Central memory CD4-positive, alpha-beta T cell (primary cell): ENCODE results near the gene ANKRD16.
"Not testable (repeated sequence)": the region's sequence is repeated elsewhere in the genome, so short reads cannot be mapped to it uniquely, and the experiment has no call there.

Experiments used
- DNase-seq: peaks from one replicate; pipeline ENCODE4 v3.0.0; 2022
- total RNA-seq, 3 experiments: gene quantifications; one replicate each; lab custom pipeline; 2026; lab: John Stamatoyannopoulos, UW

ANKRD16 gene
- total RNA-seq: 6.2 to 8.1 (median 7.9) reads per million in 3 experiments

- DNase-seq: peak; percentile 96
These were observed at the start of gene ANKRD16, which contains the start of gene FBH1 for GRCh38 chr10:5889624-5890451. Gene ANKRD16, minus strand, starts transcription at chr10:5889893. Its CDS starts 539 bp downstream, at chr10:5889354. Gene FBH1, plus strand, starts transcription at chr10:5890243. Its CDS starts 103 bp downstream, at chr10:5890346.

- no peak for DNase-seq
These were observed 48.6 kb upstream of the ANKRD16 start for GRCh38 chr10:5938291-5938690.

DNA sequence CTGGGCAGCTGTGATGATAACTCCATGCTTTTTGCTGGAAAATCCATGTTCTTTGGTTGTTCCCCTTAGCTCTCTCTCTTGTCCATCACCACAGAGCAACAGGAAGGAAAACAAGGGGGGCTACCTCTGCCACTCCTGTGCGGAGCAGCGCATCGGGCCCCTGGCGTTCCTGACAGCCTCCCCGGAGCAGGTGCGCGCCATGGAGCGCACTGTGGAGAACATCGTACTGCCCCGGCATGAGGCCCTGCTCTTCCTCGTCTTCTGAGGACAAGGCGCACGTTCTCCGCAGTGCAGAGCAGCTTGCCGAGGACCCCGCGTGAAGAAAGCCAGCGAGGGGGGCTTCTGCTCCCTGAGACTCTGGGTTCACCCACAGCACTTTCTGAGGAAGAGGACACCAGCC, 47.3 kb upstream of the ANKRD16 start:
- DNase-seq: no peak

DNA sequence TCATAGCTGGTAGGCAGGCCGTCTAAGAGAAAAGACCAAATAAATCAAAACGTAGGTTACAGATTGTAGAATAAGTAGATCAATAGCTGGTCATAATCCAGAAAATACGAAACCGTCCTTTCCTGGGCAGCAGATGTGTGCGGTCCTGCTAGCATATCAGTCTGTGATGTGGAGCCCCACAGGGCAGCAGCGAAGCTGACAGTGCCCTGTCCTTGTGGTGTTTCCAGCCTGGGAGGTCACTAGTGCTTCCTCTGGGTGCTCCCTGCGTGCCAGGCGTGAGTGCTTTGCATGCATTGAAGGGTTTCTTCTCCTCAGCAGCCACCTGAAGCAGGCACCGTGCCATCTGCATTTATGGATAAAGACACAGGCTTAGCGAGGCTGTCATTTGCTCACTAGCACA, 45.9 kb upstream of the ANKRD16 start:
- DNase-seq: no peak

- no peak for DNase-seq
These were observed 44.3 kb upstream of the ANKRD16 start for GRCh38 chr10:5933909-5934546.

DNA sequence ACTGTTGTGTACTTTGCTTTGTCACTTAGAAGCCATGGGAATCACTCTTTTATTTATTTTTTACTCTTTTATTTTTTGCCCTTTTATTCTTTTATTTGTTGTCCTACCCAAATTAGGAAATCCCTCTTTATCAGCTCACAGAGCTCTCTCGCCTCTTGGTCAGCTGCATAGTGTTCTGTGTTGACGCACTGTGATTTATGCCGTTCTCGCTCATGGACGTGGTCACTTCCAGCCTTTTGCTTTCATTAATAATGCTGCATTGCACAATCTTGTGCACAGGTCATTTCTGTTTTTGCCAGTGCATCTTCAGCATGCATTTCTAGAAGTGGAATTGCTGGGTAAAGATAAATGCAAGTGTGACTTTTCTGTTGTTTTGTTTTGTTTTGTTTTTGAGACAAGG, 42.7 kb upstream of the ANKRD16 start:
- no peak for DNase-seq

- DNase-seq: no peak
These were observed 40.6 kb upstream of the ANKRD16 start for GRCh38 chr10:5930272-5930671.

DNA sequence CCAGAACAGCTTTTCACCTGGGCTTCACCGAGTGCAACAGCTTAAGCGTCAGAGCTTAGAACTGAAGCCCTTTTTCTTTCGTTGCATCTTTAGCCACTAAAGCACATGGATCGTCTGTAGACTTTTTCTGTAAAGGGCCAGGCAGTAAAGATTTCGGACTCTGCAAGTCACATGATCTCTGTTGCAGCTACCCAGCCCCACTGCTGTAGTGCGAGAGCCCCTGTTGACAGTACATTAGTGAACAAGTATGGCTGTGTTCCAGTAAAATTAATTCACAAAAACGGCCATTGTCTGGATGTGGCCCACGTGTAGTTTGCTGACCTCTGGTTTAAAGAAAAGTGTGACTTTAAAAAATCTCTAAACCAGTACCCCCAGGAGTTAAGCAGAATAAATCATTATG, 39.7 kb upstream of the ANKRD16 start:
- DNase-seq: no peak

GRCh38 chr10:5927306-5927705, 37.6 kb upstream of the ANKRD16 start:
- no peak for DNase-seq

- DNase-seq: no peak
These were observed 35.2 kb upstream of the ANKRD16 start for GRCh38 chr10:5924889-5925288.

DNA sequence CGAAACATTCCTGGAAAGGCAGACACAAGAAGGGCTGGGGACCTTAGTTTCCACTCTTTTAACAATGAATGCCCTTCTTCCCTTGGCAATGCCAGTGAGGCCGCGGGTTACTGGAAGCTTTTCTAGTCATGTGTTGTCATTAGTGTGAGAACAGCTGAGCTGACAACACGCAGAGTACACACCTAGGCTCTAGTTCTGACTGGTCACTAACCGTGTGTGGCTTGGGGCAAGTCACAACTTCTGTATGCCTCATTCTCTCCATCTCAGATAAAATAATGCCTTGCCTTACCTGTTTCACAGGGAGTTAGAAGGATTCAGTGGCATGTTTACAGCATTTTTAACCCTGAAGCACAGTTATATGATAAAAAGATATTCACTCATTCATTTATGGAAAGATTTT, 32.1 kb upstream of the ANKRD16 start:
- DNase-seq: no peak

DNA sequence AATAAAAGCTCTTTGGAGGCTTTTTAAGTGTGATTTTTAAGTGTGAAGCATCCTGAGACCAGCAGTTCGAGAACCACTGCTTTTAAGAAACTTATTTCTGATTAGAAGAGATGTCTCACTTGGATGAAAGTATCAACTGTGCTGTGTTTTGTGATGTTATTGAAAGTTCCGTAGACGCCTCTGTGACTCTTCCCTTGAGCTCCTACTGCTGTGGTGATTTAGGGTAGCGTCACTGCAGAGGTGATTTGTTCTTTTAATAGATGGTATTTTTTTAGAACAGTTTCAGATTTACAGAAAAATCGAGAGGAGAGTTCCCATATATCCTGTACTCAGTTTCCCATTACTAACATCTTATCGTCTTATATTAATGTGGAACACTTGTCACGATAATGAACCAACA, 29.9 kb upstream of the ANKRD16 start:
- DNase-seq: no peak

DNA sequence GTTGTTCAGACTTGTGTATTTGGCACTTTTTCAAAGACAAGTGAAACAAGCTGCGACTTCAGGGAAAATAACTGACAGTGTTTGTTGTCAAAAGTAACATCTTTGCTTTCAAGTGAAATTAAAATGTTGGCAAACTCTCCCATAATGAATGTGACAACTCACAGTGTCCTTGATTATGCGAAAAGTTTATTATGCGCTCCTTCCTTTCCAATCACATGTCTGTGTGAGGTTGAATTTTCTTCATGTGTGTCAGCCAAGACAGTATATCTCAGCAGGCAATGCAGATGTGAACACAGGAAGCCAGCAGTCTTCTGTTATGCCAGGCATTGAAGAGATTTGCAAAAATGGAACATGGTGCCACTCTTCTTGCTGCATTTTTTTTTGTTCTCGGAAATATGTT, 29.1 kb upstream of the ANKRD16 start:
- no peak for DNase-seq

DNA sequence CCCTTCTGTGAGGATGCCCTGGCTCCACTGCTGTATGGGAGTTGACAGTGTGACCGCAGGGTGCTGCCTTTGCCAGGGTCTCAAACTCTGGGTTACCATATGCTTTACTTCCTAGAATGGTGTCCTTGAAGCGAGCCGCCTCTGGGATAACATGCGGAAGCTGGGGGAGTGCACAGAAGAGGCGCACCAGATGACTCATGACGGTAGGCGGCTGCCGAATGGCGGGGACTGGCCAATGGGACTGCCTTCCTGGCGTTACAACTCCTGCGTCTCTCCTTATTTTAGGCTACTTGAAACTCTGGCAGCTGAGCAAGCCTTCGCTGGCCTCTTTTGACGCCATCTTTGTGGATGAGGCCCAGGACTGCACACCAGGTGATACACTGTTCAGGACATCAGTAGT, 27.6 kb upstream of the ANKRD16 start:
- no peak for DNase-seq

DNA sequence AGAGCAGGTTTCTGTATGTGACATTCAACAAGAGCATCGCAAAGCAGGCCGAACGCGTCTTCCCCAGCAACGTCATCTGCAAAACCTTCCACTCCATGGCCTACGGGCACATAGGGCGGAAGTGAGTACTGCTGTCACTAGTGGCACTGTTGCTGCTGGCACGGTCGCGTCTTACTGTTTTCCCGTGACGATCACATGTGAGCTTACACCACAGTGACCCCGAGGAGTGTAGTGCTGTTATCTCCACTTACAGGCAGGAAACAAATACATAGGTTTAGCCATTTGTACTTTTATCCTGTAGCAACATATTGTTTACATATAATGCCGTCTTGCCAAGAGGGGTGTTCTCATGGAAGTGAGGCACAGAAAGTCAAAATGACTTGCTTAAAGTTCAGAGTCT, 25.8 kb upstream of the ANKRD16 start:
- DNase-seq: no peak

DNA sequence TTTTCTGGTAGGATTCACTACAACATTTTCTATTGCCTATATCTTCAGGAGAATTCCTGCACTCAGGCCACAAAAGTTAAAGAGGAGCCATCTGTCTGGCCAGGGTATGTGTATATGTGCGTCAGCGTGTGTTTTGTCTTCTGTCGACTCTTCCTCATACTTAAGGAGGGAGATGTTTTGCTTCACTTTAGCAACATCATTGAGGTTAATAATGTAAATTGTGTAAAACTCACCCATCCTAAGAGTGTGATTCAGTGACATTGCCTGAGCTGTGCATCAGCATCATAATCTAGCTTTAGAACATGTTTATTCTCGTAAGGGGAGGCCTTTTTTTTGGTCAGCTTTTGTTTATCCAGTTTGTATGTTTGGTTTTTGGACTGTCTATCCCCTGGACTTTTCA, 24.0 kb upstream of the ANKRD16 start:
- no peak for DNase-seq

DNA sequence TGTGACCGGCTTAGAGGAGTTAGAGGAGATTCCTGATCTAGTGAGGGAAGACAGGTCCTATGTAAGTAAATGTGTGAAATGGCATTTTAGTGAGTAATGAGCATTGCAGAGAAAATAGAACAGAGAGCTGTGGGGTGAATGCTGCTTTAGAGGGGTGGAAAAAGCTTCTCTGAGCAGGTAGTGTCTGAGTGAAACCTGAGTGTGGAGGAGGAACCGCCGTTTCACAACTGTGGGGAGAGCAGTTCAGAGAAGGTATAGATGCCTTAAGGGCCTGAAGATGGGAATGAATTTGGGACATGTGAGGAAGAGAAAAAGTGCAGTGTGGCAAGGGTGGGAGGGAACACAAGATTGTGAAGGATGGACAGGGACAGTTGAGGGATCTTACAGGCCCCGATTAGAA, 22.0 kb upstream of the ANKRD16 start:
- DNase-seq: no peak

DNA sequence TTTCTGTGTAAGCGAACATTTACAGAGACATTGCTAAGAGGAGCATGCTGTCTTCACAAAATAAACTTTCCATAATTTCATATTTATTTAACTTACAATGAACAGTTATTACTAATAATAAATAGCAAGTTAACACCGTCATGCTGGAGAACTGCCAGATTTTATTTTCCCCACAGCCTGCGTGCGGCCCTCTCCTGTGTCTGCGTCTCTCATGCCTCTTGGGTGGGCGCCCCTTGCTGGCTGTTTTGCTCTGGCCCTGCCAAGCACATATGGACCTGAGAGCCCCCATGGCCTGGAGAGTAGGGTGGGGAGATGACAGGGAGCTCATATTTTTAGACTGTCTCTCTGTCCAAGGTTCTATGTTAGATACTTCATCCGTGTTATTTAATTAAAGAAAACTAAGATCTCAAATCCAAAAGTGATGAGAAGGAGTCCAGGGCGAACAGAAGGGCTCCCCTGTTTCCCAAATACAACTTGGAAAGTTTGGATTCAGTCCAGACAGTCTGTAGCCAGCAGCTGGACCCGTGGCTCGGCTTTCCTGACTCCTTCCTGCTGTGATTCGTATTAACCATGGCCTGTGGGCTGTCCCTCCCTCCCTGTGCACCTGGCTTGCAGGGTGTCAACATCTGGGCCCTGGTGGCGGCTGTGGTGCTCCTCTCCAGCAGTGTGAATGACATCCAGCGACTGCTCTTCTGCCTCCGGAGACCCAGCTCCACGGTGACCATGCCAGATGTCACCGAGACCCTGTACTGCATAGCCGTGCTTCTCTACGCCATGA, 20.8 kb upstream of the ANKRD16 start:
- DNase-seq: no peak

- DNase-seq: not testable (repeated sequence)
These were observed 19.0 kb upstream of the ANKRD16 start for GRCh38 chr10:5908676-5909075.

GRCh38 chr10:5906651-5907050, 17.0 kb upstream of the ANKRD16 start:
- DNase-seq: no peak

GRCh38 chr10:5905854-5906507, 16.3 kb upstream of the ANKRD16 start:
- DNase-seq: no peak

- DNase-seq: no peak
These were observed 14.5 kb upstream of the ANKRD16 start for GRCh38 chr10:5904227-5904626.

DNA sequence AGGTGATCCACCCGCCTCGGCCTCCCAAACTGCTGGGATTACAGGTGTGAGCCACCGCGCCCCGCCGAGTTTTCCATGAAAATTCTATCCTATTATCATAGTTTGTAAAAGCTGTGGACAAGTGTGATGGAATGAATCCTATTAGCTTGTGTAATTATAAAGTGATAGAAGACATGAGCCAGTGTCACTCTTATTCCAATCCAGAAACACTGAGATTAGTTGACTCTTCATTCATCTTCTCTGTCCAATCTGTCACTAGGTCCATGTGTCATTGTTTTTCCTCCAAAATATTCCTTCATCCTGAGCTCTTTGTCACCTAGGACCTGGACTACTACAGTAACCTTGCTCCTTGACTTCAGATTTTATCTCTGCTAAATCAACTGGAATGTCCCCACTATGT, 13.9 kb upstream of the ANKRD16 start:
- no peak for DNase-seq
